SK-N-SH (cell line): ENCODE data around the gene BRSK1.

Experiments used
- CTCF ChIP-seq: fragments of 200-600 bp; sonication (generic); IDR thresholded peaks from 2 replicates; pipeline ENCODE4 v1.6.1; 2017; ENCODE audit warnings: antibody characterized with exemption, mild to moderate bottlenecking, moderate library complexity
- EZH2phosphoT487 ChIP-seq: fragments of 200-600 bp; sonication (generic); IDR thresholded peaks from 2 replicates; pipeline ENCODE4 v1.6.1; 2017; ENCODE audit warnings: low read depth, mixed run types, mild to moderate bottlenecking, antibody characterized with exemption, moderate library complexity, borderline replicate concordance
- MAX ChIP-seq: IDR thresholded peaks from 2 replicates; pipeline ENCODE4 v1.4.0; 2012; ENCODE audit warnings: low read depth
- RAD21 ChIP-seq: IDR thresholded peaks from 2 replicates; pipeline ENCODE4 v1.6.1; 2012; ENCODE audit warnings: mild to moderate bottlenecking, low read length
- TF ChIP-seq, protein P1 (sequence below): IDR thresholded peaks from 2 replicates; pipeline ENCODE4 v1.6.1; 2012; ENCODE audit warnings: mild to moderate bottlenecking, low read depth, low read length, moderate library complexity

DNA sequence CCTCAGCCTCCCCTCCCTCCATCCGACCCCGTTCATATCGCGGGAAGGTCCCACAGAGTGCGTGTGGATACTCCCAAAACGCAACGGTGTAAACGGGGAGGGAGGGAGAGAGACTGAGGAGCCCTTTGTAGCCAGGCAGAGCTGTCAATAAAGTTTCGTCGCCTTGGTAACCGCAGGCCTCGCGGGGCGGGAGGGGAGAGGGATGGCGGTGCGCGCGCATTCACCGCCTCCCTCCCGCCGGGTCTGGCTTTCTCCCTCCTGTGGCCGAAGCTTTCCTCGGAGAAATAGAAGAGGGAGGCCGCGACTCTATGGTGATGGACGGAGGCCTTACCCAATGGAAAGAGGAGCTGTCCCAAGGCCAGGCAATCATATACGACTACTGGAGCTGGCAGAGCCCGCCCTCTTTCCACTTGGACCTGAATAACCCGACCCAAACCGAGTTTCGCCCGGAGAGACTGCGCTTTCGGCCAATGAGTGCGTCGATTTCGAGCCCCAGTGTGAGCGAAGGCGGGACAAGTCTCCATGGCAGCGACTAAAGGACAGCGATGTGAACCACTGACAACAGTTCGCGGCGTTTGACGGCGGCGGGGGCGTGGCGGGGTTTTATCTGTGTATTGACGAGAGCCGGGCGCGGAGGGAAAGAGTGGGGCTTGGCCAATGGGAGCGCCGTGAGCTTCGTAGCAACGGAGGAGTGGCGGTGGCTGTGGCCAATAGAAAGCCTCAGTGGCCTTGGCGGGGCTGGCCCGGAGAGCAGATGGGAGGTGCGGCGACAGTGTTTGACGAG is 55.5 kb downstream of the BRSK1 start, which contains the start of gene KMT5C:
- peak; percentile 33; the same call in 1 of the 2 replicates for TF ChIP-seq CTCF
- TF ChIP-seq RAD21, result peak; percentile 8; the same call in 1 of the 2 replicates
- TF ChIP-seq EZH2phosphoT487, result no peak
- TF ChIP-seq MAX, result peak; percentile 7; the same call in 1 of the 2 replicates
- TF ChIP-seq, protein P1, sequence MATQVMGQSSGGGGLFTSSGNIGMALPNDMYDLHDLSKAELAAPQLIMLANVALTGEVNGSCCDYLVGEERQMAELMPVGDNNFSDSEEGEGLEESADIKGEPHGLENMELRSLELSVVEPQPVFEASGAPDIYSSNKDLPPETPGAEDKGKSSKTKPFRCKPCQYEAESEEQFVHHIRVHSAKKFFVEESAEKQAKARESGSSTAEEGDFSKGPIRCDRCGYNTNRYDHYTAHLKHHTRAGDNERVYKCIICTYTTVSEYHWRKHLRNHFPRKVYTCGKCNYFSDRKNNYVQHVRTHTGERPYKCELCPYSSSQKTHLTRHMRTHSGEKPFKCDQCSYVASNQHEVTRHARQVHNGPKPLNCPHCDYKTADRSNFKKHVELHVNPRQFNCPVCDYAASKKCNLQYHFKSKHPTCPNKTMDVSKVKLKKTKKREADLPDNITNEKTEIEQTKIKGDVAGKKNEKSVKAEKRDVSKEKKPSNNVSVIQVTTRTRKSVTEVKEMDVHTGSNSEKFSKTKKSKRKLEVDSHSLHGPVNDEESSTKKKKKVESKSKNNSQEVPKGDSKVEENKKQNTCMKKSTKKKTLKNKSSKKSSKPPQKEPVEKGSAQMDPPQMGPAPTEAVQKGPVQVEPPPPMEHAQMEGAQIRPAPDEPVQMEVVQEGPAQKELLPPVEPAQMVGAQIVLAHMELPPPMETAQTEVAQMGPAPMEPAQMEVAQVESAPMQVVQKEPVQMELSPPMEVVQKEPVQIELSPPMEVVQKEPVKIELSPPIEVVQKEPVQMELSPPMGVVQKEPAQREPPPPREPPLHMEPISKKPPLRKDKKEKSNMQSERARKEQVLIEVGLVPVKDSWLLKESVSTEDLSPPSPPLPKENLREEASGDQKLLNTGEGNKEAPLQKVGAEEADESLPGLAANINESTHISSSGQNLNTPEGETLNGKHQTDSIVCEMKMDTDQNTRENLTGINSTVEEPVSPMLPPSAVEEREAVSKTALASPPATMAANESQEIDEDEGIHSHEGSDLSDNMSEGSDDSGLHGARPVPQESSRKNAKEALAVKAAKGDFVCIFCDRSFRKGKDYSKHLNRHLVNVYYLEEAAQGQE, result no peak
